ENCODE measurements around the gene FXYD3.

DNA sequence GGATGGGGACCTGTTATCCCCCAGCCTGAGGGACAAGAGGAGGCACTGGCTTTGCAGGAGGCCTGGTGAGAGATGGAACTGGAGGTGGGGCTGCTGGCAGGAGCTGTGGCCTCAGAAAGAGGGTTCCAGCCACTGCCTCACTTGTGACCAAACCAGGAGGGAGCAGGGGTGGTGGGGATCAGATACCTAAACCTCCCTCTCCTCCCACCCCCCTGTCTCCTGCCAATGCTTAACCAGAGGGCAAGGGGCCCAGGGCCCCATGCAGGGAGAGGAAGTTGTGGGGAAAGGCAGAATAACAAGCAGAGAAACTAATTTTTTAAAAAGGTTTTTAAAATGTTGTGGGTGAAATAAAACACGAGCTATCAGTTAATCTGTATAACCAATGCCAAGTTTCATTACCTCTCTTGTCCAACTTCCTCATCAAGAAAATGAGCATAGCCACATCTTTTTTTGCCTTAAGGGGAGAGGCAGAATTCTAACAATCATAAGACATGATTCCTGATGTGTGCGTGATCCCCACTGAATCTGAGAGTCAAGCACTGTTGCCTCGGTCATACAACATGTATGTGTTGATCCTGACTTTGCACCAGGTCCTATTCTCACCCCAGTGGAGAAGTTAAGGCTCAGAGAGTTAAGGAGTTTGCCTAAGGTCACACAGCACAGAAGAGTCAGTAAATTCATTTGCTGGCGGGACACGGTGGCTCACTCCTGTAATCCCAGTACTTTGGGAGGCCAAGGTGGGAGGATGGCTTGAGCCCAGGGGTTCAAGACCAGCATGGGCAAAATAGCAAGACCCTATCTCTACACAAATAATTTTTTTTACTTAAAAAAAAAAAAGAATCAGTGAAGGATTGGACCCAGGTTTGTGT is 51.9 kb downstream of the FXYD3 start:
- TF ChIP-seq, protein P1, sequence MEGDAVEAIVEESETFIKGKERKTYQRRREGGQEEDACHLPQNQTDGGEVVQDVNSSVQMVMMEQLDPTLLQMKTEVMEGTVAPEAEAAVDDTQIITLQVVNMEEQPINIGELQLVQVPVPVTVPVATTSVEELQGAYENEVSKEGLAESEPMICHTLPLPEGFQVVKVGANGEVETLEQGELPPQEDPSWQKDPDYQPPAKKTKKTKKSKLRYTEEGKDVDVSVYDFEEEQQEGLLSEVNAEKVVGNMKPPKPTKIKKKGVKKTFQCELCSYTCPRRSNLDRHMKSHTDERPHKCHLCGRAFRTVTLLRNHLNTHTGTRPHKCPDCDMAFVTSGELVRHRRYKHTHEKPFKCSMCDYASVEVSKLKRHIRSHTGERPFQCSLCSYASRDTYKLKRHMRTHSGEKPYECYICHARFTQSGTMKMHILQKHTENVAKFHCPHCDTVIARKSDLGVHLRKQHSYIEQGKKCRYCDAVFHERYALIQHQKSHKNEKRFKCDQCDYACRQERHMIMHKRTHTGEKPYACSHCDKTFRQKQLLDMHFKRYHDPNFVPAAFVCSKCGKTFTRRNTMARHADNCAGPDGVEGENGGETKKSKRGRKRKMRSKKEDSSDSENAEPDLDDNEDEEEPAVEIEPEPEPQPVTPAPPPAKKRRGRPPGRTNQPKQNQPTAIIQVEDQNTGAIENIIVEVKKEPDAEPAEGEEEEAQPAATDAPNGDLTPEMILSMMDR (IDR thresholded peaks at IDR 0.05), result no peak
- TF ChIP-seq POLR2A (IDR thresholded peaks at IDR 0.05) (no peak), EP300 (IDR thresholded peaks at IDR 0.05) (no peak), POLR2AphosphoS5 (IDR thresholded peaks at IDR 0.05) (no peak)

All from gastroesophageal sphincter (tissue), 3 donors.